Bronchial epithelial cell (primary cell): Measurements from ENCODE around the gene LRRC8E. TPM values are rescaled to one million over a fixed set of nuclear protein-coding genes. Genes with fewer than 3 reads are reported as not detected.

Source experiments
- DNase-seq: peaks from one replicate; pipeline ENCODE4 v3.0.0-alpha.2; 2010; ENCODE audit warnings: low read depth
- FAIRE-seq: peaks from 2 replicates; lab custom pipeline; 2011; peaks lifted over from hg19 to GRCh38; lab: Jason Lieb, UNC
- H3K27me3 ChIP-seq: 2 replicates; pipeline ENCODE4 v1.5.1; 2011; ENCODE audit warnings: low read length; ENCODE audit not compliant: control insufficient read depth, insufficient read depth
- H3K36me3 ChIP-seq: 2 replicates; pipeline ENCODE4 v1.5.1; 2011; ENCODE audit warnings: low read length; ENCODE audit not compliant: control insufficient read depth, insufficient read depth
- H3K4me3 ChIP-seq: 2 replicates; pipeline ENCODE4 v1.5.1; 2011; ENCODE audit warnings: mild to moderate bottlenecking, low read depth, low read length, control low read depth
- CTCF ChIP-seq: IDR thresholded peaks from 2 replicates; pipeline ENCODE4 v1.5.1; 2011; ENCODE audit warnings: mild to moderate bottlenecking, moderate library complexity, low read length, control low read depth, inconsistent platforms; ENCODE audit not compliant: insufficient read depth, severe bottlenecking
- total RNA-seq: library from RNA; depleted of rRNA; stranded (reverse); fragments of >200 nt; gene quantifications from 2 replicates; pipeline ENCODE4 v1.2.1, GENCODE V29; 2014

The LRRC8E gene
- total RNA-seq, 1 donor from 2014 or later: 7.6 TPM

DNA sequence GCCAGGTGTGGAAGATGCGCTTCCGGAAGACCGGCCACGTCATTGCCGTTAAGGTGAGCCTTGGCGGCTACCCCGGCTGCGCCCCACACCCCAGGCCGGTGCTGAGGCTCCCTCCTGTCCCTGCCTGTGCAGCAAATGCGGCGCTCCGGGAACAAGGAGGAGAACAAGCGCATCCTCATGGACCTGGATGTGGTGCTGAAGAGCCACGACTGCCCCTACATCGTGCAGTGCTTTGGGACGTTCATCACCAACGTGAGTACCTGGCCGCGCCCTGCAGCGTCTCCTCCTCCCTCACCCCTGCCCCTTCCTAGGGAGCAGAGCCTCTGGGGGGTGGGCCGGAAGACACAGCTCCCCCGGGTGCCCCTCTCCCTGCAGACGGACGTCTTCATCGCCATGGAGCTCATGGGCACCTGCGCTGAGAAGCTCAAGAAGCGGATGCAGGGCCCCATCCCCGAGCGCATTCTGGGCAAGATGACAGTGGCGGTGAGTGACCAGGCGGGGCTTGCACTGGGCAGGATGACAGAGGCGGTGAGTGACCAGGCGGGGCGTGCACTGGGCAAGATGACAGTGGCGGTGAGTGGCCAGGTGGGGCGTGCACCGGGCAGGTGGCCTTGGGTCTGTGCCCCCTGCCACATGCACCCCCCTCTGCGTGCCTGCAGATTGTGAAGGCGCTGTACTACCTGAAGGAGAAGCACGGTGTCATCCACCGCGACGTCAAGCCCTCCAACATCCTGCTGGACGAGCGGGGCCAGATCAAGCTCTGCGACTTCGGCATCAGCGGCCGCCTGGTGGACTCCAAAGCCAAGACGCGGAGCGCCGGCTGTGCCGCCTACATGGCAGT lies 22.2 kb downstream of the LRRC8E start:
- H3K27me3 ChIP-seq: no peaks in the 10 kb centered on the region
- no peak for TF ChIP-seq CTCF
- FAIRE-seq: no peak
- peaks cover 12% of the 10 kb centered on the region for H3K36me3 ChIP-seq
- H3K4me3 ChIP-seq: no peak overlapping the region
- DNase-seq: no peak

DNA sequence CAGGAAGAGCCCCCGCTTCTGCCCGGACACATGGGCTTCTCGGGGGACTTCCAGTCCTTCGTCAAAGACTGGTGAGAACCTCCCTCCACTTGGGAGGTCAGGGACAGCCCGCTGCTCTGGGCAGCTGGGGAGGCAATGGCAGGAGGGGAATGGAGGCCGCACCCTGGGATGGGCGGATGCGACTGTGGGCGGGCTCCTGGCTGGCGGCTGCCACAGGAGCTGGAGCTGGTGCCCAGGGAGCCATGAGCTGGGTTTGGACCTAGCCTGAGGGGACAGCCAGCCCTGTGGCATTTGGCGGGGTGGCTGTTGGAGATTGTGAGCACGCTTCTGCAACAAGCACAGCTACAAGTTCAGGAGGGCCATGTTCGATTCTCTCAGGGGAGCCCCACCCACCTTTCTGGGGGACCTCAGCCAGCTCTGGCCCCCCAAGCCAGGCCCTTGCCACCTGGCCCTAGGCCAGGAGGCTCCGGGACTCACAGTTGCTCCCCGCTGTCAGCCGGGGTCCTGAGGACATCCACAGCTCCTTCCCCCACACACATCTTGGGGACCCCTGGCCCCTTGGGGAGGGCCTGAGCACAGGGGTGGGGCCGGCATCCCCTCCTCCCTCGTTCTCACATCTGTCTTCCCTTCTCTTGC lies 23.3 kb downstream of the LRRC8E start:
- peaks cover 2% of the 10 kb centered on the region for H3K27me3 ChIP-seq
- no peak for DNase-seq
- FAIRE-seq: no peak
- peaks cover 9% of the 10 kb centered on the region for H3K36me3 ChIP-seq
- H3K4me3 ChIP-seq: no peak overlapping the region
- no peak for TF ChIP-seq CTCF

GRCh38 chr19:7912144-7912696 lies 23.9 kb downstream of the LRRC8E start:
- H3K27me3 ChIP-seq: peaks cover 2% of the 10 kb centered on the region
- DNase-seq (no peak), FAIRE-seq (no peak)
- TF ChIP-seq CTCF: no peak
- H3K36me3 ChIP-seq: peaks cover 8% of the 10 kb centered on the region
- no peak overlapping the region for H3K4me3 ChIP-seq

- Histone ChIP-seq H3K36me3 (peaks cover 7% of the 10 kb centered on the region), H3K27me3 (peaks cover 2% of the 10 kb centered on the region), H3K4me3 (no peak overlapping the region)
- DNase-seq (no peak), FAIRE-seq (no peak)
- TF ChIP-seq CTCF: no peak
Measured at GRCh38 chr19:7912697-7913564, 24.6 kb downstream of the LRRC8E start.

DNA sequence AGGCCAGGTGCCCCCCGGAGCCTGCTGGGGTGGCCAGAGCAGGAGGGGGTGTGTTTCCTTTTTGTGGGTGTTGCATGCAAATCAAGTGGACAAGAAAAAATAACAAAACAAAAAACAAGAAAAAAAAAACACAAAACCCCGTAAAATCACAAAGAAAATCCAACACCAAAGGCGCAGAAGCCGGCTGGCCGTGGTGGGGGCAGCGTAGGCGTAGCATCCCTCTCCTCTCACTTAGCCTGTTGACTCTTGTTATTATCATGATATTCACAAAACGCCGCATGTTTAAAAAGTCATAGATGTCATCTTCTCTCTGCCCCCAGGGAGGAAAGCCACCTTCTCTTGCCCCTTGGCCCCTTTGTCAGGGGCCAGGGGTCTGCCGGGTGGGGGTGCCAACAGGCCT lies 25.3 kb downstream of the LRRC8E start:
- FAIRE-seq (no peak), DNase-seq (no peak)
- Histone ChIP-seq H3K36me3 (peaks cover 7% of the 10 kb centered on the region), H3K4me3 (no peak overlapping the region), H3K27me3 (peaks cover 2% of the 10 kb centered on the region)
- TF ChIP-seq CTCF: no peak
